Skeletal muscle satellite cell (primary cell): ENCODE results near the gene CCDC93.

ENCODE experiments used
- H3K27me3 ChIP-seq: 2 replicates; pipeline ENCODE4 v1.7.0; 2013; ENCODE audit warnings: low read length; ENCODE audit not compliant: control insufficient read depth, insufficient read depth
- H3K36me3 ChIP-seq: 2 replicates; pipeline ENCODE4 v1.7.0; 2013; ENCODE audit warnings: mild to moderate bottlenecking, control low read depth, low read length; ENCODE audit not compliant: insufficient read depth
- H3K4me1 ChIP-seq: 2 replicates; pipeline ENCODE4 v1.7.0; 2013; ENCODE audit warnings: low read length; ENCODE audit not compliant: control insufficient read depth, insufficient read depth
- H3K4me2 ChIP-seq: 2 replicates; pipeline ENCODE4 v1.7.0; 2013; ENCODE audit warnings: mild to moderate bottlenecking, low read length
- H3K4me3 ChIP-seq: 2 replicates; pipeline ENCODE4 v1.7.0; 2013; ENCODE audit warnings: low read length
- H3K9ac ChIP-seq: 2 replicates; pipeline ENCODE4 v1.7.0; 2013; ENCODE audit warnings: mild to moderate bottlenecking, low read depth, low read length, moderate library complexity
- H3K9me3 ChIP-seq: replicated peaks from 2 replicates; pipeline ENCODE4 v1.7.0; 2013; ENCODE audit warnings: mild to moderate bottlenecking, control low read depth, low read length

Gene CCDC93

GRCh38 chr2:118010473-118010872, 3.4 kb downstream of the CCDC93 start:
- no peaks in the 10 kb centered on the region for H3K9me3 ChIP-seq
- no peak overlapping the region for H3K4me2 ChIP-seq
- no peaks in the 10 kb centered on the region for H3K27me3 ChIP-seq
- no peak overlapping the region for H3K9ac ChIP-seq
- no peak overlapping the region for H3K4me3 ChIP-seq
- peaks cover 30% of the 10 kb centered on the region for H3K36me3 ChIP-seq
- peaks cover 16% of the 10 kb centered on the region for H3K4me1 ChIP-seq

GRCh38 chr2:118006861-118007260, 7.0 kb downstream of the CCDC93 start:
- no peaks in the 10 kb centered on the region for H3K27me3 ChIP-seq
- H3K4me2 ChIP-seq: no peak overlapping the region
- no peak overlapping the region for H3K4me3 ChIP-seq
- no peak overlapping the region for H3K9ac ChIP-seq
- H3K9me3 ChIP-seq: no peaks in the 10 kb centered on the region
- H3K36me3 ChIP-seq: peaks cover 56% of the 10 kb centered on the region
- peaks cover under 1% of the 10 kb centered on the region for H3K4me1 ChIP-seq

GRCh38 chr2:118006326-118006725, 7.5 kb downstream of the CCDC93 start:
- no peak overlapping the region for H3K9ac ChIP-seq
- peaks cover 62% of the 10 kb centered on the region for H3K36me3 ChIP-seq
- H3K4me2 ChIP-seq: no peak overlapping the region
- no peaks in the 10 kb centered on the region for H3K27me3 ChIP-seq
- no peaks in the 10 kb centered on the region for H3K4me1 ChIP-seq
- no peaks in the 10 kb centered on the region for H3K9me3 ChIP-seq
- H3K4me3 ChIP-seq: no peak overlapping the region

GRCh38 chr2:118003396-118003824, 10.5 kb downstream of the CCDC93 start:
- H3K9ac ChIP-seq: no peak overlapping the region
- no peak overlapping the region for H3K4me2 ChIP-seq
- no peaks in the 10 kb centered on the region for H3K4me1 ChIP-seq
- no peaks in the 10 kb centered on the region for H3K9me3 ChIP-seq
- H3K36me3 ChIP-seq: peaks cover 80% of the 10 kb centered on the region
- H3K4me3 ChIP-seq: no peak overlapping the region
- no peaks in the 10 kb centered on the region for H3K27me3 ChIP-seq

- H3K9ac ChIP-seq: no peak overlapping the region
- no peak overlapping the region for H3K4me3 ChIP-seq
- no peaks in the 10 kb centered on the region for H3K9me3 ChIP-seq
- no peaks in the 10 kb centered on the region for H3K27me3 ChIP-seq
- no peaks in the 10 kb centered on the region for H3K4me1 ChIP-seq
- peaks cover 73% of the 10 kb centered on the region for H3K36me3 ChIP-seq
- no peak overlapping the region for H3K4me2 ChIP-seq
Observed at GRCh38 chr2:118000041-118000440, 13.8 kb downstream of the CCDC93 start.

- Histone ChIP-seq H3K9ac (no peak overlapping the region), H3K36me3 (peaks cover 71% of the 10 kb centered on the region), H3K4me1 (no peaks in the 10 kb centered on the region), H3K9me3 (no peaks in the 10 kb centered on the region), H3K4me3 (no peak overlapping the region), H3K4me2 (no peak overlapping the region), H3K27me3 (no peaks in the 10 kb centered on the region)
Observed at GRCh38 chr2:117997872-117998454, 15.9 kb downstream of the CCDC93 start.

- Histone ChIP-seq H3K27me3 (no peaks in the 10 kb centered on the region), H3K36me3 (peaks cover 69% of the 10 kb centered on the region), H3K4me2 (no peak overlapping the region), H3K9ac (no peak overlapping the region), H3K4me3 (no peak overlapping the region), H3K4me1 (no peaks in the 10 kb centered on the region), H3K9me3 (no peaks in the 10 kb centered on the region)
Observed at GRCh38 chr2:117996525-117996924, 17.3 kb downstream of the CCDC93 start.

GRCh38 chr2:117994729-117995128, 19.1 kb downstream of the CCDC93 start:
- Histone ChIP-seq H3K36me3 (peaks cover 67% of the 10 kb centered on the region), H3K27me3 (no peaks in the 10 kb centered on the region), H3K4me3 (no peak overlapping the region), H3K9me3 (no peaks in the 10 kb centered on the region), H3K9ac (no peak overlapping the region), H3K4me2 (no peak overlapping the region), H3K4me1 (no peaks in the 10 kb centered on the region)

- H3K4me2 ChIP-seq: no peak overlapping the region
- no peaks in the 10 kb centered on the region for H3K9me3 ChIP-seq
- peaks cover 50% of the 10 kb centered on the region for H3K36me3 ChIP-seq
- no peak overlapping the region for H3K4me3 ChIP-seq
- H3K27me3 ChIP-seq: no peaks in the 10 kb centered on the region
- H3K9ac ChIP-seq: no peak overlapping the region
- no peaks in the 10 kb centered on the region for H3K4me1 ChIP-seq
Observed at GRCh38 chr2:117989854-117990438, 23.9 kb downstream of the CCDC93 start.

GRCh38 chr2:117987121-117987520, 26.7 kb downstream of the CCDC93 start:
- peaks cover 36% of the 10 kb centered on the region for H3K36me3 ChIP-seq

GRCh38 chr2:117985092-117985491, 28.8 kb downstream of the CCDC93 start:
- H3K9ac ChIP-seq: no peak overlapping the region
- no peak overlapping the region for H3K4me2 ChIP-seq
- no peaks in the 10 kb centered on the region for H3K9me3 ChIP-seq
- no peak overlapping the region for H3K4me3 ChIP-seq
- H3K36me3 ChIP-seq: peaks cover 29% of the 10 kb centered on the region
- H3K4me1 ChIP-seq: peaks cover 18% of the 10 kb centered on the region
- H3K27me3 ChIP-seq: no peaks in the 10 kb centered on the region

More at GRCh38 chr2:117987121-117987520, 26.7 kb downstream of the CCDC93 start:
- Histone ChIP-seq H3K4me1 (peaks cover 5% of the 10 kb centered on the region), H3K9ac (no peak overlapping the region), H3K4me3 (no peak overlapping the region), H3K27me3 (no peaks in the 10 kb centered on the region), H3K4me2 (no peak overlapping the region), H3K9me3 (no peaks in the 10 kb centered on the region)

- no peak overlapping the region for H3K4me2 ChIP-seq
- H3K36me3 ChIP-seq: peaks cover 20% of the 10 kb centered on the region
- no peaks in the 10 kb centered on the region for H3K9me3 ChIP-seq
- no peaks in the 10 kb centered on the region for H3K27me3 ChIP-seq
- peaks cover 27% of the 10 kb centered on the region for H3K4me1 ChIP-seq
- no peak overlapping the region for H3K9ac ChIP-seq
- H3K4me3 ChIP-seq: no peak overlapping the region
Observed at GRCh38 chr2:117984208-117984607, 29.7 kb downstream of the CCDC93 start.
